Astrocyte of the spinal cord (primary cell): Measurements from ENCODE around the gene ZSCAN12.

Source experiments
- DNase-seq: peaks from one replicate; pipeline ENCODE4 v3.0.0; 2011; ENCODE audit warnings: low read depth, low spot score
- H3K4me3 ChIP-seq: 2 replicates; pipeline ENCODE4 v1.5.1; 2011; ENCODE audit warnings: low read depth, mild to moderate bottlenecking, low read length, moderate library complexity
- CTCF ChIP-seq: IDR thresholded peaks from 2 replicates; pipeline ENCODE4 v1.5.1; 2012; ENCODE audit warnings: low read depth, mild to moderate bottlenecking, low read length, inconsistent platforms
- in situ Hi-C: cut with HindIII; loops from 2 replicates; pipeline ENCODE4 v1.10.0; 2017; ENCODE audit warnings: low sequenced_read_pairs

Gene ZSCAN12

GRCh38 chr6:28436404-28436803, 36.9 kb upstream of the ZSCAN12 start:
- no peak for DNase-seq
- H3K4me3 ChIP-seq = no peak overlapping the region
- in situ Hi-C loops = no loop called here
- TF ChIP-seq CTCF = no peak

GRCh38 chr6:28433119-28433518, 33.6 kb upstream of the ZSCAN12 start:
- in situ Hi-C loops = no loop called here
- H3K4me3 ChIP-seq = no peak overlapping the region
- TF ChIP-seq CTCF = no peak
- DNase-seq = no peak

- no peak overlapping the region for H3K4me3 ChIP-seq
- in situ Hi-C loops = no loop called here
These were observed 30.2 kb upstream of the ZSCAN12 start for GRCh38 chr6:28429781-28430180.

GRCh38 chr6:28425944-28426541, 26.5 kb upstream of the ZSCAN12 start:
- in situ Hi-C loops = no loop called here
- no peak overlapping the region for H3K4me3 ChIP-seq
- no peak for DNase-seq
- TF ChIP-seq CTCF = no peak

More at GRCh38 chr6:28429781-28430180, 30.2 kb upstream of the ZSCAN12 start:
- TF ChIP-seq CTCF = no peak
- DNase-seq = no peak

GRCh38 chr6:28424163-28424562, 24.6 kb upstream of the ZSCAN12 start:
- no peak overlapping the region for H3K4me3 ChIP-seq
- no peak for TF ChIP-seq CTCF
- DNase-seq = no peak
- in situ Hi-C loops = no loop called here

GRCh38 chr6:28423546-28423945, 24.0 kb upstream of the ZSCAN12 start:
- no peak overlapping the region for H3K4me3 ChIP-seq
- no peak for DNase-seq
- no peak for TF ChIP-seq CTCF
- in situ Hi-C loops = no loop called here
